Astrocyte (in vitro differentiated cells and primary cell): ENCODE data around the gene HPSE2. TPM values are rescaled to one million over a fixed set of nuclear protein-coding genes. Genes with fewer than 3 reads are reported as not detected.

Source experiments
- DNase-seq: peaks from one replicate; pipeline ENCODE4 v3.0.0-alpha.2; 2010; ENCODE audit warnings: low read depth
- FAIRE-seq: peaks from 2 replicates; lab custom pipeline; 2011; peaks lifted over from hg19 to GRCh38; lab: Jason Lieb, UNC
- H2AFZ ChIP-seq: 2 replicates; pipeline ENCODE4 v1.6.0; 2012; ENCODE audit warnings: low read depth, low read length, inconsistent platforms
- H3K27ac ChIP-seq: 2 replicates; pipeline ENCODE4 v1.5.1; 2011; ENCODE audit warnings: low read depth, low read length, inconsistent platforms
- H3K27me3 ChIP-seq: 2 replicates; pipeline ENCODE4 v1.6.0; 2011; ENCODE audit warnings: low read length, inconsistent platforms; ENCODE audit not compliant: insufficient read depth
- H3K36me3 ChIP-seq: 2 replicates; pipeline ENCODE4 v1.5.1; 2011; ENCODE audit warnings: low read length, inconsistent platforms; ENCODE audit not compliant: insufficient read depth
- H3K4me1 ChIP-seq: 2 replicates; pipeline ENCODE4 v1.5.1; 2011; ENCODE audit warnings: low read length, inconsistent platforms; ENCODE audit not compliant: insufficient read depth
- H3K4me2 ChIP-seq: 2 replicates; pipeline ENCODE4 v1.6.0; 2012; ENCODE audit warnings: low read length, inconsistent platforms
- H3K4me3 ChIP-seq: 2 replicates; pipeline ENCODE4 v1.5.1; 2011; ENCODE audit warnings: low read depth, mild to moderate bottlenecking, low read length, inconsistent platforms; ENCODE audit not compliant: insufficient read depth
- H3K79me2 ChIP-seq: 2 replicates; pipeline ENCODE4 v1.6.0; 2012; ENCODE audit warnings: mild to moderate bottlenecking, low read length, inconsistent platforms; ENCODE audit not compliant: insufficient read depth
- H3K9ac ChIP-seq: 2 replicates; pipeline ENCODE4 v1.6.0; 2012; ENCODE audit warnings: mild to moderate bottlenecking, low read length, inconsistent platforms
- H3K9me3 ChIP-seq: 2 replicates; pipeline ENCODE4 v1.5.1; 2012; ENCODE audit warnings: low read depth, mild to moderate bottlenecking, low read length, inconsistent platforms; ENCODE audit not compliant: insufficient read depth
- H4K20me1 ChIP-seq: 2 replicates; pipeline ENCODE4 v1.6.0; 2012; ENCODE audit warnings: low read length, inconsistent platforms; ENCODE audit not compliant: insufficient read depth
- H3K27ac Mint-ChIP-seq: one replicate; pipeline ENCODE4 v1.8.0; 2021; ENCODE audit warnings: mild to moderate bottlenecking, mixed read lengths; ENCODE audit not compliant: unreplicated experiment
- H3K27me3 Mint-ChIP-seq: one replicate; pipeline ENCODE4 v1.8.0; 2021; ENCODE audit warnings: low read depth, mixed read lengths; ENCODE audit not compliant: unreplicated experiment
- H3K36me3 Mint-ChIP-seq: one replicate; pipeline ENCODE4 v1.8.0; 2021; ENCODE audit warnings: low read depth, mixed read lengths; ENCODE audit not compliant: unreplicated experiment
- H3K4me1 Mint-ChIP-seq: one replicate; pipeline ENCODE4 v1.8.0; 2021; ENCODE audit warnings: low read depth, mixed read lengths; ENCODE audit not compliant: unreplicated experiment
- H3K4me3 Mint-ChIP-seq: one replicate; pipeline ENCODE4 v1.8.0; 2021; ENCODE audit warnings: mild to moderate bottlenecking, moderate library complexity, mixed read lengths; ENCODE audit not compliant: unreplicated experiment
- H3K9me3 Mint-ChIP-seq: one replicate; pipeline ENCODE4 v1.8.0; 2021; ENCODE audit warnings: mild to moderate bottlenecking, mixed read lengths; ENCODE audit not compliant: unreplicated experiment
- CTCF ChIP-seq: IDR thresholded peaks from 2 replicates; pipeline ENCODE4 v1.5.1; 2011; ENCODE audit warnings: low read depth, mild to moderate bottlenecking, inconsistent platforms, low read length, moderate library complexity; ENCODE audit not compliant: insufficient read depth
- EZH2 ChIP-seq: IDR thresholded peaks from 2 replicates; pipeline ENCODE4 v1.6.1; 2012; ENCODE audit warnings: mild to moderate bottlenecking, low read length, inconsistent platforms; ENCODE audit not compliant: insufficient read depth
- total RNA-seq: library from RNA; stranded (reverse); gene quantifications from 2 replicates; pipeline ENCODE4 v1.2.1, GENCODE V29; 2021

HPSE2 gene
- total RNA-seq, 1 donor from 2014 or later = 0.14 TPM

- H3K79me2 ChIP-seq = peaks cover 9% of the 10 kb centered on the region
- no peaks in the 10 kb centered on the region for H3K36me3 ChIP-seq
- H3K9me3 ChIP-seq = no peaks in the 10 kb centered on the region
- H3K9ac ChIP-seq = no peak overlapping the region
- no peak for DNase-seq
- peaks cover 11% of the 10 kb centered on the region for H3K27me3 Mint-ChIP-seq
- no peak overlapping the region for H2AFZ ChIP-seq
- TF ChIP-seq EZH2 (no peak), CTCF (no peak)
- no peak overlapping the region for H3K27ac Mint-ChIP-seq
- H3K4me1 Mint-ChIP-seq = peaks cover 6% of the 10 kb centered on the region
- no peaks in the 10 kb centered on the region for H3K27me3 ChIP-seq
- no peaks in the 10 kb centered on the region for H3K9me3 Mint-ChIP-seq
- no peaks in the 10 kb centered on the region for H4K20me1 ChIP-seq
- H3K4me2 ChIP-seq = no peak overlapping the region
- no peaks in the 10 kb centered on the region for H3K36me3 Mint-ChIP-seq
- H3K4me1 ChIP-seq = peaks cover 14% of the 10 kb centered on the region
- no peak overlapping the region for H3K27ac ChIP-seq
- no peak overlapping the region for H3K4me3 ChIP-seq
- H3K4me3 Mint-ChIP-seq = no peak overlapping the region
- no peak for FAIRE-seq
Observed at GRCh38 chr10:98410135-98410743, 825.4 kb downstream of the HPSE2 start.

- no peaks in the 10 kb centered on the region for H3K27me3 ChIP-seq
- H3K4me3 Mint-ChIP-seq = no peak overlapping the region
- no peak for DNase-seq
Observed at GRCh38 chr10:98408799-98409198, 826.9 kb downstream of the HPSE2 start.

More at GRCh38 chr10:98408799-98409198, 826.9 kb downstream of the HPSE2 start:
- Mint-ChIP-seq H3K27ac (no peak overlapping the region), H3K36me3 (no peaks in the 10 kb centered on the region), H3K4me1 (peaks cover 13% of the 10 kb centered on the region), H3K9me3 (peaks cover 2% of the 10 kb centered on the region), H3K27me3 (peaks cover 11% of the 10 kb centered on the region)
- Histone ChIP-seq H3K79me2 (no peaks in the 10 kb centered on the region), H3K9me3 (no peaks in the 10 kb centered on the region), H3K4me2 (no peak overlapping the region), H3K36me3 (no peaks in the 10 kb centered on the region), H3K4me1 (peaks cover 9% of the 10 kb centered on the region), H3K4me3 (no peak overlapping the region), H4K20me1 (no peaks in the 10 kb centered on the region), H3K27ac (no peak overlapping the region), H2AFZ (no peak overlapping the region), H3K9ac (no peak overlapping the region)
- FAIRE-seq = no peak
- TF ChIP-seq CTCF (no peak), EZH2 (no peak)
